Measurements from ENCODE around the gene FARP1.

FARP1 gene

DNA sequence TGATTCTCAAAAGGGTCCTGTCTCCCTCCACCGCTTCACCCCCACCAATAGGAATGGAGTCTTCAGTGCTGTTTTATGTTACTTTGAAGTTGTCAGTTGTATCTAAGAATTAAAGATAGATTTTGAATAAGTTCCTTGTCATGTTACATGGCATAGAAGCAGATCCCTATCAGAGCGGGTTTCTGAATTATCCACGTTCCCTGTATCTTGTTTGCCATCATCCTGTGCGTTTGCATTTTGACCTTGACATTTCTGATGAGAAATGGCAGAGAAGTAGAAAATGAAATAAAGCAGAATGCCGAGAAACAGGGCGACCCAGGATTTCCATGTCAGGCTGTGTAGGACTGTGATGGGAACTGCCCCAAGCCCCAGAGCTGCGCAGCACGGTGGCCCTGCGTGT is 154.9 kb downstream of the FARP1 start:
- peak overlapping the region; percentile 23 for H3K27ac ChIP-seq
- TF ChIP-seq, protein P1, sequence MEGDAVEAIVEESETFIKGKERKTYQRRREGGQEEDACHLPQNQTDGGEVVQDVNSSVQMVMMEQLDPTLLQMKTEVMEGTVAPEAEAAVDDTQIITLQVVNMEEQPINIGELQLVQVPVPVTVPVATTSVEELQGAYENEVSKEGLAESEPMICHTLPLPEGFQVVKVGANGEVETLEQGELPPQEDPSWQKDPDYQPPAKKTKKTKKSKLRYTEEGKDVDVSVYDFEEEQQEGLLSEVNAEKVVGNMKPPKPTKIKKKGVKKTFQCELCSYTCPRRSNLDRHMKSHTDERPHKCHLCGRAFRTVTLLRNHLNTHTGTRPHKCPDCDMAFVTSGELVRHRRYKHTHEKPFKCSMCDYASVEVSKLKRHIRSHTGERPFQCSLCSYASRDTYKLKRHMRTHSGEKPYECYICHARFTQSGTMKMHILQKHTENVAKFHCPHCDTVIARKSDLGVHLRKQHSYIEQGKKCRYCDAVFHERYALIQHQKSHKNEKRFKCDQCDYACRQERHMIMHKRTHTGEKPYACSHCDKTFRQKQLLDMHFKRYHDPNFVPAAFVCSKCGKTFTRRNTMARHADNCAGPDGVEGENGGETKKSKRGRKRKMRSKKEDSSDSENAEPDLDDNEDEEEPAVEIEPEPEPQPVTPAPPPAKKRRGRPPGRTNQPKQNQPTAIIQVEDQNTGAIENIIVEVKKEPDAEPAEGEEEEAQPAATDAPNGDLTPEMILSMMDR (conservative IDR thresholded peaks at IDR 0.05) = no peak

DNA sequence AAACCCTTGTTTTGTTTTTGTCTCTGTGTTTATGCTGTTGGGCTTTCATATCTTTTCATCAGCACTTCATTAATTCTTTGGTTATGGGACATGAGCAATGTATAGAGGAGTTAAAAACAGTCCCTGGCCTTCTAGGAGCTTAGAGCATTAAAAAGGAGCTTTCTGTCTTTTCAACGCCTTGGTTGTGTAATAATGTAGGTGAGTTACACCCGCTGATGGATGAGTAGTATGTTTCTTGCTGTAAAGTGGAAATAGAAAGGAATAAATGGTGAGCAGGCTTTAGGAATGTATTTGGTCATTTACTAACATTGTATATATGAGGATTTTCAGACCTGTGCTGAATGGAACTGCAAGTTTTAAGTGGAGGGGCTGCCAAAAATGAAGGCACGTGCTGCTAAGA is 155.7 kb downstream of the FARP1 start:
- H3K27ac ChIP-seq = no peak overlapping the region

DNA sequence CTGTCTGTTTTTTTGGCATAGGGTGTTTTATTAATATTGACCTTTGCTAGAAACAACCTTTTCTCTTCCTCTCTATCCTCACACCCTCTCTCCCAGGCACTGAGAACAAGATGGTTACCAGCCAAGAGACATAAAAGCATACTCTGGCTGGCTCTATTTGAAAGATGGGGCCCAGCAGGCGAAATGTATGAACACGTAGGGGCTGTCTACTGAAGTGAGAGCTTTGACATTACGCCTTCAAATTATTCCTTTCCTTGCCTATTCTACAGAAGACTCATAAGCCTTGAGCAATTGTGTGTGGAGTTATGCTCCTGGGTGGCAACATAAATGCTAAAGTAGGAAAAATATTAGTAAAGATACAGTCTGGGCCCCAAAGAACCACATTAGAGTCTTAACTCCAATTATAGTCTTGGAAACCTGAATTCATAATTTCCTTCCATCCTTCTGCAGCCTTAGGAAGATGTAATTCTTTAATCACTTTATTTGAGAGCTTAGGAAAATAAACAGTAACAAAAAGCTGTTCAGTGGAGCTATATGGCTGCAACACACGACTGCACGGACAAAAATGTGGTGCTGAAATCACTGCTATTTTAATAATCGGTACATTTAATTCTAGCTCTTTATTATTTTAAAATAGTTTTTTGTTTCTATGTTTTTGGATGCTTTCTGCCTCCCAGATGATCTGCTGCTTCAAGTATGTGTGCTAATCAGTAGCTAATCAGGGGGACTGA is 156.5 kb downstream of the FARP1 start:
- TF ChIP-seq, protein P1 (conservative IDR thresholded peaks at IDR 0.05) = no peak

More for the DNA sequence above, 155.7 kb downstream of the FARP1 start:
- TF ChIP-seq, protein P1 (conservative IDR thresholded peaks at IDR 0.05) = no peak

DNA sequence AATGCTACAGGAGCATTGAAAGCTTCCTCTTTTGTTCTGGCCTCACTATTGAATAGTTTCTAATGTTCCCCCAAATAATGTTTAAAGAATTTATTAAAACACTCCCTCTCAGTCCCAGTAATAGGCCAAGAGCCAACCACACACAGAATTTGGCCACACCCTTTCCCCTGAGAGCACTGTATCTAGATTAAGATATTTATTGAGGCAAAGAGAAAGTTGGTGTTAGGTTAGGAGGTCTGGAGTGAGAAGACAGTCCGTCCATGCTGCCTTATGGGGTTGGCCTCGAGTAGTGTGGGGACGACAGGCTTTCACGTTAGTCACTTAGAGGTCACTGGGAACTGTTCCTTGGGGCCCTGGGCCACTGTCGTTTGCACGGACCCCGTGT is 157.1 kb downstream of the FARP1 start:
- TF ChIP-seq, protein P1 (conservative IDR thresholded peaks at IDR 0.05) = no peak
- H3K27ac ChIP-seq = peak overlapping the region; percentile 85; the same call in 1 of the 2 replicates

More for the DNA sequence above, 156.5 kb downstream of the FARP1 start:
- H3K27ac ChIP-seq = 0 out of 2 replicates have a peak overlapping the region, but pooled peaks have one; percentile 85

DNA sequence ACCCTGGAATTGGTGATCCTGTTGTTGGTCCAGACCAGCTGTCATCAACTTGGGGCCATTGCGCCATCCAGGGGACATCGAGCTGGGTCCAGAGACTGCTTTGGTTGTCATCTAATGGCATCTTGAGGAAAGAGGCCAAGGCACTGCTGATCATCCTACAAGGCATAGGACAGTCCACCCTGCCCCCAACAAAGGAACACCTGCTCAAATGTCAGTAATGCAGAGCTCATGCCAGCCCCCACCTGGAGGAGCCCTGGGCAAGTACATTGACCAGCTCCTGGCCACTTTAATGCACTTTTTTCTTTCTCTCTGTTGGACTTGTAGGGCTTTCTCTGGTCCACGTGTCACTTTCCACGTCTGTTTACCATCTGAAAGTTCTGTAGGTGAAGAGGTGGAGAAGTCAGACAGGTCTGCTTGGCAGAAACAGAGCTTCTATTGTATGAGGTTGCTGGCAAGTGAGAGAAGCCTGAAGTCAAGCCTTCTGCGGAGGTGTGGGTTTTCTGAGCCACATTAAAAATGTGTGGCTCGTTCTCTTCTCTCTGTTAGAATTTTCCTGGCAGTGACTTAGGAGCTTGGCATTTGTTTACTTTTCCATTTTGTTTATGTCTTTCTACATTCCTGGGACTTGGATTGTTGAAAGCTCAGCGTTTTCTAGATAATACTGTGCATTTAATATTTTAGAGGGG is 158.2 kb downstream of the FARP1 start:
- TF ChIP-seq, protein P1 (conservative IDR thresholded peaks at IDR 0.05) = no peak
- peak overlapping the region; percentile 85 for H3K27ac ChIP-seq

DNA sequence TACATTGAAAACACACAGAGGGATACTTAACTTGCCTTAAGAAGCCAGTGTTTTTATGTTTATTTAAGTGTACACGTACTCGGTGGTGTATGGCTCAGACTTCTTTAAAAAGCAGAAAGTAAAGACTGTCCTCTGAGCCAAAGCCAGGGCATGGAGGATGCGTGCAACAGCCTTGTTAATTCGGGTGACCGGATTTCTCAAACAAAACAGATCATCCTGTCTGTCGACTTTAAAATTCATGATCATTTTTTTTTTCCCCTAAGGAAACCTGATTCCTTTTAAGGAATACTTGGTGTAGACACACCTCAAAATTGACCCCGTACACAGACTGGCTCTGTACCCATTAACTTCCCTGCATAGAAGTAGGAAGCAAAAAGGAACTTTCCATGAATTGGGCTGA is 158.8 kb downstream of the FARP1 start:
- TF ChIP-seq, protein P1 (conservative IDR thresholded peaks at IDR 0.05) = no peak
- H3K27ac ChIP-seq = peak overlapping the region; percentile 85

DNA sequence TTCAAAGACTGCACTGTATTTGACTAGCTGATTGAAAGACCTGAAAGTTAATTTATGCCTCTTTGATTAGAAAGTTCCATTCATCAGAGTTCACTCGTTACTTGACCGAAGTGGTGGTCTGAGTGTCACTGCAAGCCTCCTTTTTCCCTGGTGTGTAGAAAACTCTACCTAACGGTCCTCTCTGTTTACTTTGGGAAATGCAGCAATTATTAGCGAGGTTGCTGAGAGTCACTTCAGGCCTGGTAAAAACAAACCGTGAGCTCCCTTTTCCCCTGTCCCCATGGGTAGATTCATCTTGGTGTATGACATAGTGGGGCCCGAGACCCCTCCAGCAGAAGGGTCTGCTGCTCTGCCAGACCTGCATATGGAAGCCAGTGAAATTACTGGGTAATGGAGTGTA is 161.0 kb downstream of the FARP1 start:
- TF ChIP-seq, protein P1 (conservative IDR thresholded peaks at IDR 0.05) = no peak
- H3K27ac ChIP-seq = no peak overlapping the region
